ENCODE results near the gene BABAM1. TPM values are rescaled to one million over a fixed set of nuclear protein-coding genes. Genes with fewer than 3 reads are reported as not detected.
A peak's percentile ranks its signal among the peaks of the same experiment; 100 is the strongest.

Gene BABAM1
- total and polyA plus RNA-seq, 9 of the 15 experiments (the other 6 are each of a cell fraction or from before 2014, with no cell fraction given): 14.7 to 160 (median 113) TPM

DNA sequence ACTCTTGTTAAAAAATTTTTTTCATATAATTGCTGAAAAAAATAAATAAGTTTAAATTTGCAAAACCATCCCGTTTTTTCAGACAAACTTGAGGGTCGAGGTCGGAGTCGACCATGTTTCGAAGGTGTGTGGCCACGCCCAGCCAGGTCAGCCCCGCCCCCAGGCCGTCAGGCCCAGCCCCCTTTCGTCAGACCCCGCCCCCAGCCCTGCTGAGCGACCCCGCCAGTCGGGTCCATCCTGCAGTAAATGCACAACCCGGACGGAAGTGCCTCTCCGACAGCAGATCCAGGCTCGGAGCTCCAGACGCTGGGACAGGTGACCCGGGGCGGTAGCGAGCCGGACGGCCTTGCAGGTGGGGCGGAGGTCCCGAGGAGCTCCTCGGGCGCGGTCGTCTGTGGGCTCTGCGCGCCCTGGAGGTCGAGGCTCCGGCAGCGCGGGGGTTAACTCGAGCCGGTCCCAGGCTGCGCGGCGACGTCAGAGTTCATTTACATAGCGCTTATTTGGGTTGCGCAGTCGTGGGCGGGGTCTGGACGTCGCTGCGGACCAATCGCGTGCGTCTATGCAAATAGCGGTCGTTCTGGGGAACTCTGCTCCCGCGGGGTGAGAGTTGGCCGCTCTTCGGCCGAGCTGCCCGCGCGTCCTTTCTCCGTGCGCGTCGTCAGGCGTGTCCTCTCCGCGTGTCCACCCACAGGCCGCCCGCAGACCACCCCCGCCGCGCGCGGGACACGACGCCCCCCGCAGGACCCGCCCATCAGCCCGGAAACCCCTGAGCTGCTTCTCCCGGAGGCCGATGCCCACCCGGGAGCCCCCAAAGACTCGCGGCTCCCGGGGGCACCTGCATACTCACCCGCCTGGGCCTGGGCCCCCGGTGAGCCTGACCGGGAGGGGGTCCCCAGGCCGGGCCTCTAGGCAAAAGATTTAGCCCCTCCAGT lies 41.0 kb upstream of the BABAM1 start, which contains the start of gene OCEL1 (continued):
- 0 out of 2 replicates have a peak, but pooled peaks have one; percentile 6 for TF ChIP-seq ETS1 (conservative IDR thresholded peaks at IDR 0.05; ENCODE audit: control insufficient read depth, low read depth, low read length)
- TF ChIP-seq NFIC (IDR thresholded peaks at IDR 0.05): 0 out of 2 replicates have a peak, but pooled peaks have one; percentile 42
- TF ChIP-seq ZSCAN29 (IDR thresholded peaks at IDR 0.05): no peak
- TF ChIP-seq FOXK2 (conservative IDR thresholded peaks at IDR 0.05 in 1 of 2, IDR thresholded peaks at IDR 0.05 in 1 of 2; ENCODE audit: low read depth in 2 of 2): peak in 1 of 2 experiments; percentile 18; a peak in 1 of 4 replicates
- TF ChIP-seq MXD1 (CRISPR knock-in tag; IDR thresholded peaks at IDR 0.05; ENCODE audit: borderline replicate concordance, poor library complexity, severe bottlenecking): no peak
- TF ChIP-seq BRF1 (IDR thresholded peaks at IDR 0.05; ENCODE audit: borderline replicate concordance, extremely low read depth, insufficient read length): no peak
- no peak for TF ChIP-seq ZNF507 (tag; conservative IDR thresholded peaks at IDR 0.05)
- peak; percentile 93 for TF ChIP-seq MTA3 (IDR thresholded peaks at IDR 0.05; ENCODE audit: borderline replicate concordance)
- TF ChIP-seq SMARCE1 (IDR thresholded peaks at IDR 0.05): no peak
- no peak for TF ChIP-seq RFX7 (CRISPR knock-in tag; IDR thresholded peaks at IDR 0.05)
- TF ChIP-seq SIX5 (IDR thresholded peaks at IDR 0.05; ENCODE audit: borderline replicate concordance in 1 of 2, insufficient read depth in 1 of 2, low read depth in 1 of 2, low read length in 2 of 2): no peak
- TF ChIP-seq SREBF1 (IDR thresholded peaks at IDR 0.05; ENCODE audit: borderline replicate concordance, low read depth, low read length): no peak
- TF ChIP-seq IRF2 (CRISPR knock-in tag; IDR thresholded peaks at IDR 0.05): no peak
- TF ChIP-seq MYNN (IDR thresholded peaks at IDR 0.05): no peak
- TF ChIP-seq MYNN (CRISPR knock-in tag; IDR thresholded peaks at IDR 0.05): no peak
- no peak for TF ChIP-seq TRIM25 (IDR thresholded peaks at IDR 0.05; ENCODE audit: borderline replicate concordance)
- no peak for TF ChIP-seq XRCC3 (IDR thresholded peaks at IDR 0.05)
- TF ChIP-seq MEF2A (IDR thresholded peaks at IDR 0.05; ENCODE audit: control insufficient read depth, low read depth, low read length): no peak
- no peak for TF ChIP-seq FOXA1 (IDR thresholded peaks at IDR 0.05; ENCODE audit: borderline replicate concordance)
- no peak; the same call in 1 of the 2 replicates for TF ChIP-seq MAFK (IDR thresholded peaks at IDR 0.05; ENCODE audit: low read length)
- TF ChIP-seq SNRNP70 (optimal IDR thresholded peaks at IDR 0.05; ENCODE audit: low read depth, low read length): no peak
- TF ChIP-seq, protein P1, sequence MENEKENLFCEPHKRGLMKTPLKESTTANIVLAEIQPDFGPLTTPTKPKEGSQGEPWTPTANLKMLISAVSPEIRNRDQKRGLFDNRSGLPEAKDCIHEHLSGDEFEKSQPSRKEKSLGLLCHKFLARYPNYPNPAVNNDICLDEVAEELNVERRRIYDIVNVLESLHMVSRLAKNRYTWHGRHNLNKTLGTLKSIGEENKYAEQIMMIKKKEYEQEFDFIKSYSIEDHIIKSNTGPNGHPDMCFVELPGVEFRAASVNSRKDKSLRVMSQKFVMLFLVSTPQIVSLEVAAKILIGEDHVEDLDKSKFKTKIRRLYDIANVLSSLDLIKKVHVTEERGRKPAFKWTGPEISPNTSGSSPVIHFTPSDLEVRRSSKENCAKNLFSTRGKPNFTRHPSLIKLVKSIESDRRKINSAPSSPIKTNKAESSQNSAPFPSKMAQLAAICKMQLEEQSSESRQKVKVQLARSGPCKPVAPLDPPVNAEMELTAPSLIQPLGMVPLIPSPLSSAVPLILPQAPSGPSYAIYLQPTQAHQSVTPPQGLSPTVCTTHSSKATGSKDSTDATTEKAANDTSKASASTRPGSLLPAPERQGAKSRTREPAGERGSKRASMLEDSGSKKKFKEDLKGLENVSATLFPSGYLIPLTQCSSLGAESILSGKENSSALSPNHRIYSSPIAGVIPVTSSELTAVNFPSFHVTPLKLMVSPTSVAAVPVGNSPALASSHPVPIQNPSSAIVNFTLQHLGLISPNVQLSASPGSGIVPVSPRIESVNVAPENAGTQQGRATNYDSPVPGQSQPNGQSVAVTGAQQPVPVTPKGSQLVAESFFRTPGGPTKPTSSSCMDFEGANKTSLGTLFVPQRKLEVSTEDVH (IDR thresholded peaks at IDR 0.05; ENCODE audit: low read depth, partially characterized antibody): no peak

Measured in K562 (cell line).